Stimulated activated CD8-positive, alpha-beta memory T cell treated with anti-CD3 and anti-CD28 coated beads, Interleukin-15, amount 100 ng/mL, for 48 hours (primary cell): ENCODE results near the gene FAM200B.

ENCODE experiments used
- DNase-seq, 2 donors: peaks; one replicate each; pipeline ENCODE4 v3.0.0-alpha.2; 2020; ENCODE audit warnings: low read depth in 2 of 2

Gene FAM200B

GRCh38 chr4:15736514-15737050, 55.0 kb downstream of the FAM200B start:
- DNase-seq = no peak

- DNase-seq = no peak
Observed at GRCh38 chr4:15737255-15737654, 55.6 kb downstream of the FAM200B start.

GRCh38 chr4:15738877-15739276, 57.2 kb downstream of the FAM200B start:
- no peak for DNase-seq
